Prostate gland (tissue), 2 donors: ENCODE results near the gene LRRC37B.
"Not testable (repeated sequence)": the region's sequence is repeated elsewhere in the genome, so short reads cannot be mapped to it uniquely, and the experiment has no call there.

ENCODE experiments used
- POLR2A ChIP-seq: fragments of 450-650 bp; IDR thresholded peaks from one replicate; pipeline ENCODE4 v1.6.1; 2016; ENCODE audit warnings: antibody characterized with exemption, mild to moderate bottlenecking
- TF ChIP-seq, protein P1 (sequence below), 4 experiments: fragments of 200-600 bp in 2 of 4; fragments of 450-650 bp in 2 of 4; sonication (generic) in 2 of 4; IDR thresholded peaks; 1 replicate in 3 of 4; 2 replicates in 1 of 4; pipeline ENCODE4 v1.5.1; 2016 to 2019; ENCODE audit warnings: antibody characterized with exemption in 4 of 4, mild to moderate bottlenecking in 2 of 4, moderate library complexity in 2 of 4

- TF ChIP-seq POLR2A: not testable (repeated sequence)
- TF ChIP-seq, protein P1, sequence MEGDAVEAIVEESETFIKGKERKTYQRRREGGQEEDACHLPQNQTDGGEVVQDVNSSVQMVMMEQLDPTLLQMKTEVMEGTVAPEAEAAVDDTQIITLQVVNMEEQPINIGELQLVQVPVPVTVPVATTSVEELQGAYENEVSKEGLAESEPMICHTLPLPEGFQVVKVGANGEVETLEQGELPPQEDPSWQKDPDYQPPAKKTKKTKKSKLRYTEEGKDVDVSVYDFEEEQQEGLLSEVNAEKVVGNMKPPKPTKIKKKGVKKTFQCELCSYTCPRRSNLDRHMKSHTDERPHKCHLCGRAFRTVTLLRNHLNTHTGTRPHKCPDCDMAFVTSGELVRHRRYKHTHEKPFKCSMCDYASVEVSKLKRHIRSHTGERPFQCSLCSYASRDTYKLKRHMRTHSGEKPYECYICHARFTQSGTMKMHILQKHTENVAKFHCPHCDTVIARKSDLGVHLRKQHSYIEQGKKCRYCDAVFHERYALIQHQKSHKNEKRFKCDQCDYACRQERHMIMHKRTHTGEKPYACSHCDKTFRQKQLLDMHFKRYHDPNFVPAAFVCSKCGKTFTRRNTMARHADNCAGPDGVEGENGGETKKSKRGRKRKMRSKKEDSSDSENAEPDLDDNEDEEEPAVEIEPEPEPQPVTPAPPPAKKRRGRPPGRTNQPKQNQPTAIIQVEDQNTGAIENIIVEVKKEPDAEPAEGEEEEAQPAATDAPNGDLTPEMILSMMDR (IDR thresholded peaks at IDR 0.05): not testable (repeated sequence)
These were observed 77.1 kb downstream of the LRRC37B start for GRCh38 chr17:32084003-32084941.
